Activated CD8-positive, alpha-beta memory T cell treated with anti-CD3 and anti-CD28 coated beads for 48 hours (primary cell): Measurements from ENCODE around the gene KCNQ1.

Source experiments
- DNase-seq, 3 experiments: peaks; one replicate each; pipeline ENCODE4 v3.0.0-alpha.2; 2020; ENCODE audit warnings: low read depth in 2 of 3, low spot score in 2 of 3

The KCNQ1 gene

GRCh38 chr11:2442589-2442988 is 2.2 kb upstream of the KCNQ1 start:
- DNase-seq = no peak

DNA sequence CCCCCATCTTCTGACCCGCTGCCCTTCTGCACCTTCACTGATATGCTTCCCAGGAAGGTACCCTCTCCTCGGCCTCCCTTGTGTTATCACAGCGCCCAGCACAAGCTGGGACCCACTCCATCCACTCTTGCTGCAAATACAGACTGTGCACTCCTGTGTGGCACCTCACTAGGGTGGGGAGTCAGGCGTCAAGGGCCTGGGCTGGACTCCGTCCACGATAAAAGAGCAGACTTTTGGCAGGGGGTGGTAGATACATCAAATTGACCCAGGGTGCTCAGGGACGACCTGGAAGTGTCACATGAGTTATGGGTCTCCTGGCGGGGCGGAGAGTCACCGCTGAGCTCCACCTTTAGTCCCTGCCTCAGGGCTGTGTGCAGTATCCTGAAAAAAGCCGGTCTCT is 1.4 kb upstream of the KCNQ1 start:
- DNase-seq = no peak

DNA sequence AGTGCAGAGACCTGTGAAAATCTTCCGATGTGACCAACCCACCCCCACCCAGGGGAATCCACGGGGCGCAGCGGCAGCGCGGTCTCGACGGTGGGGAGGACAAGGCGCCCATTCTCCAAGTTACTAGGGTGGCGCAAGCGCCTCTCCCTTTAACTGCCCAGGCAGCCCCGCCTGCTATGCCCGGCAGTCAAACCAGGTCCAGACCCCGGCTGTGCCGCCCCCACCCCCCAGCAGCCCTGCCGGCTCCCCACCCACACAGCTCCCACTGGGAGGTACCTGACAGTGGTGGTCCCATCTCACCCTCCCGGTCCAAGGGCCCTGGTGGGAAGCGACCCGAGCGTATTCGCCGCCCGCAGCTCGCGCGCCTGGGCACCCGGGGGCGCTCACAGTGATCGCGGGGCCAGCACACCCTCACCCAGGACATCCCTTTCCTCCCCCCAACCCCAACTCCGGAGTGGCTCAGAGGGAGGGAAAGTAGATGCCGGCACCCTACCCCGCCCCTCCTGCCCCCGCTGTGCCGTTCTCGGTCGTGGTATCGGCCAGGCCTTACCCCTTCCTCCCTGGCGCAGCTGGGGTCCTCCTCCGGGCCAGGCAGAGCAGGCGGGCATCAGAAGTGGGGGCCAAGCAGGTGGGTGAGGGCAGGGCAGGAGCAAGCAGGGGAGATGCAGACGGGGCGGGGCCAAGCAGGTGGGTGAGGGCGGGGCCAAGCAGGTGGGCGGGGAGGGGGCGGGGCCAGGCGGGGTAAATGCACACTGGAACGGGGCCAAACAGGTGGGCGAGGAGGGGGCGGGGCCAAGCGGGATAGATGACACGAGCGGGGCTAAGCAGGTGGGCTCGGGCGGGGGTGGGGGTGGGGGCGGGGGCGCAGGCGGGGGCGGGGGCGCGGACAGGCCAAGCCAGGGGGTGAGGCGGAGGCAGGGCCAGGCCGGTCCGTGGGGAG is 657 bp upstream of the KCNQ1 start, which contains the start of gene TRPM5:
Gene TRPM5 (minus strand): TSS at position 634 of the 940 bp plus-strand sequence. CDS start 21,478 bp downstream, outside the sequence.
- DNase-seq = peak; percentile 20 to 61 (median 57)

GRCh38 chr11:2445746-2446551 is 1.1 kb downstream of the KCNQ1 start:
- no peak for DNase-seq

DNA sequence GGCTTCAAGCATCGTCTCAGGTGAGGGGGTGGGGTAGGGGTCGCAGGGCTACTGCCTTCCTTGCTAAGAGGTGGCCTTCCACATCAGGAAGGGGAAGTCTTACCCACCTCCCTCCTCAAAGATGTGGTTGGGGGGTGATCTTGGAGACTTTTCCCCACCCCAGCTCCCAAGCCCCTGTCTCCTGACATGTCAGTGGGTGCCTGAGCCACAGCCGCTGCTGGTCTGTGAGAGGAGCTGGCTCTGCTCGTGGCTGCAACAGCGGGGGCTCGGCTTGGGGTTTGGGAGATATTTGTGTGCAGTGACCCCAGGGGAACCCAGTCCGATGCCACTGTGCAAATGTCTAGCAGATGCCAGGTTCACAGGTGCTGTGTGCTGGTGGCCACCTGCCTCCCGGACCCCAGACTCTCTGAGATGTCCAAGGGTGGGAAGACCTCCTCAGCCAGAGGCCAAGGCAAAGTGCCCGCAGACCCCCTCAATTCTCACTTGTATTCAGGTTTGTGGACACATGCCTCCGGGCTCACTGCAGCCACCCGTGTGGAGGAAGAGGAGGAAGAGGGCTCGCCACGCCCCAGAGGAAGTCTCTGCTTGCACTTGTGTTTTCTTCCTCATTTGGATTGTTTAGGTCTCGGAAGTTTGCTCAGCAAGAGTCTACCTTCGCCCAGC is 1.9 kb downstream of the KCNQ1 start:
- DNase-seq = no peak

- DNase-seq = no peak
Observed at GRCh38 chr11:2447253-2447950, 2.6 kb downstream of the KCNQ1 start.

DNA sequence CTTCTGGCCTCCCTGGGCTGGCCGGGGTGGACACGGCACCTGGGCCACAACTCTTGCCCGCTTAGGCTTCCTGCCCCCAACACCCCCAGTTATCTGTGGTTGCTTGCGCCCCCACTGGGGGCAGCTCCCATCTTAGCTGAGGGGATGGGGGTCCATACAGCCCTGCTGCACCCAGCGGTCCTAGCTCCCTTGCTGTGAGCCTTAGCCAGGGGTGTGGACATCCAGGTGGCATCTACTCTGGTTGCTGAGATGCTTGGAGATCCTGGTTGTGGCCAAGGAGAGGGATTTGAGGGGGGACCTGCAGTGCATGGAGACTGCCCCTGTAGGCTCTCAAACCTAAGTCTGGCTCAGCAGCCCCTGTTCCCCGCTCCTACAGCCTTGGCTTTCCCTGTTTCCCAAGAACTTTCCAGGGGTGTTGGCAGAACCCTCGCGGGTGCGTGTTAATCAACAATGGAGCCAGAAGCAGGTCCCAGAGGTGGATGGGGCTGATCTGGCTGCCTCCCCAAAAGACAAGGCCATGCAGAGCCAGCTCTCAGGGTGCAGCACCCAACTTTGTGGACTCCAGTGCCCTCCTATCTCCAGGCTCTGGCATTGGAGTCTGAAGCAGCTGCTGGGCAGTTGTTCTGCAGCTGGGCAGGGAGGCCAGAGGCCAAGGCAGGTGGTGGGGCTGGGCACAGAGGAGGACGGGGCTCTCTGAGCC is 3.3 kb downstream of the KCNQ1 start:
- no peak for DNase-seq

DNA sequence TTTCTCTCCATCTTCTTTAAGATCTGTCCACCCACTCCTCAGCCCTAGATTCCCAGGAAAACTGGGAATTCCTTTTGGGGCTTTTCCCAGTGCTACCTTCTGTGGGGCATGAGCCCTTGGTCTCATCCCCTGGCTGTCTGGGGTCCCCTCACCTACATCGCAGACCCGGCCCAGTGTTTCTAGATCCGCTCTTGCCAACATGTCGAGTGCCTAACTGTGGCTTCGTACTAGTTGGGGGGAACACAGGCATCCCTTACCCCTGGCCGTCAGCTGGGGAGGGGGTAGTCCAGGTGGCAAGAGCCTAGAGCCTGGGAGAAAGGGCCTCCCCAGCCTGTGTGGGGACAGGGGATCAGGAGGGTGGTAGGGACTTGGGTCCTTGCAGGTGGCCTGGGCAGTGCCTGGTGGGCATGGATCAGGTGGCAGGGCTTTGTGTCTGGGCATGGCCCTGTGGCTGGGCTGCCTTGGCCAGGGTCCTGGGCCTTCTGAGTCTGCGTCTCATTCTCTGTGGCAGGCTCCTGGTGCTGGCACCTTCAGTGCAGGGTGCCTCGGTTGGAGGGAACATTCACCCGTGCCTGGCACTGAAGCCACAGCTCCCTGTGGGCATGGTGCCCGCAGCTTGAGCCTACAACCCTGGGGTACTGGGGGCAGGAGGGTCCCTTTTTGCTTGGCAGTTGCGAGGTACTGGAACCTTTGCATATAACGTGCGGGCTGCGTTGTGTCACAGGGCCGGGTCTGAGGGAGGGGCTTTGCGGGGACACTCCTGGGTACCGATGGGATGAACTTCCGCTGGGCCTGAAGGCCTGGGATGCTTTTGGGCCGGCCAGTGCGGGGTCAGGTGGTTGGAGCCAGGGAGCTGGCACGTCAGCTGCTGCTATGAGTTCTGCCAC is 4.1 kb downstream of the KCNQ1 start:
- no peak for DNase-seq

GRCh38 chr11:2449548-2450320 is 4.9 kb downstream of the KCNQ1 start:
- DNase-seq = no peak

DNA sequence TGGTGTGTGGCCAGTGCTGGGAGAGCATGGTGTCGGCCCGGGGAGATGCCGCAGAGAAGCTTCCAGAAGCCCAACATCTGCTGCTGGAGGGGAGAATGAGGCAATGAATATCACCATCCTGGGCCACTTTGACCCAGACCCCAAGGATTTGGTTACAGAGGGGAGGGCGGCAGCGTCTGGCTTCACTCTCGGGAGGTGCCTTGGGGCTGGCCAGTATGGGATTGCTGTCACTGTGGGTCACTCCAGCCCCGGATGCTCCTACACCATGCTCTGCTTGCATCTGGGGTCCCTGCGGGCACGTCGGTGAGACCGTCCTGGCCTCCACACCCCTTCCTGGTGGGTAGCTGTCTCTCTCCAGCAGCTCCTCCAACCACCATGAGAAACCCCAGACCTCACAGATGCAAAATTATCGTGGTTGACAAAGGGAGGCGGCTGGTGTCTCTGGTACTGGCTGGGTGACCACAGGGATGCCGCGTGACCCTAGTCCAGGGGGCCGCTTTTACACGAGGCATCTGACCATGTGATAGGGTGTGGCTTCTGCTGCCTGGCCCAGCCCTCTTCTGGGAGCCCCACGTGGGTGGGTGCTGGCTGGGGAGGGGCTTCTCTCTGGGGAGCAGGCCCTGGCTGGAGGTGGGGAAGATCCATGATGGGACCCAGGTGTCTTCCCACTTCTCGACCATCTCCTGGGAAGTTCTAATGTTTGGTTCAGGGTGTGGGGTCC is 5.7 kb downstream of the KCNQ1 start:
- DNase-seq = no peak

DNA sequence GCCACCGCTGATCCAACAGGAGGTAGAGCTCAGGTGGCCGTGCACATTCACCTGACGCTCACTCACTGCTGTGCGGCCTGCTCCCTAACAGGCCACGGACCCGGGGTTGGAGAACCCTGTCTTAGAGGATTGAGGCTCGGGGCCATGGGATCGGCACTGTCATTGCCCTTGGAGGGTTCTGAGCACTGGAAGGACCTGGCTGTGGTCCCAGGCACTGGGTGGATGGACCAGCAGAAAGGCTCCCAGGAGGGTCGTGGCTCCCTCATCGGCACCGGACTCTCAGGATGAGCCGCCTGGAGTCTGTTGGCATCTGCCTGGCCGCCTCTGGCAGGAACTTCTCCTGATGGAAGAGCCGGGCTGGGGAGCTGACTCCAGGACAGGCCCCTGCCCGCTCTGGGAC is 6.5 kb downstream of the KCNQ1 start:
- DNase-seq = no peak

GRCh38 chr11:2451916-2452315 is 7.1 kb downstream of the KCNQ1 start:
- DNase-seq = no peak

- DNase-seq = no peak
Observed at GRCh38 chr11:2452321-2453012, 7.7 kb downstream of the KCNQ1 start.

DNA sequence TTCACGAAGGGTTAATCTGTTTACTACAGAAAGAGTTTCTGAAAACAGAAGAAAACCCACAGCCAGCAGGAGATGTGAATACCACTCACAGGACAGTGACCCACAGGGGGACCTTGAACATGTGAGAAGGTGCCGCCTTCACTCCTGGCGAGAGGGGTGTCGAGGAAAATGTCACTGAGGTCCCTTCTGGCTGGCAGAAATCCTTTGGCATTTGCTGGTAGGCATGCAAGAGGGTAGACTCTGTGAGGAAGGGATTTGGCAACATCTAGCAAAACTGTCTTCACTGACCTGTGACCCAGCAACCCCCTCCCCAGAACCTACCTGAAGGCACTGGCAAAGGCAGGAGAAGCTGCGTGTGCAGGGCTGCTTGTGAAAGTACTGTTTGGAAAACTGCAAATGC is 8.6 kb downstream of the KCNQ1 start:
- no peak for DNase-seq

DNA sequence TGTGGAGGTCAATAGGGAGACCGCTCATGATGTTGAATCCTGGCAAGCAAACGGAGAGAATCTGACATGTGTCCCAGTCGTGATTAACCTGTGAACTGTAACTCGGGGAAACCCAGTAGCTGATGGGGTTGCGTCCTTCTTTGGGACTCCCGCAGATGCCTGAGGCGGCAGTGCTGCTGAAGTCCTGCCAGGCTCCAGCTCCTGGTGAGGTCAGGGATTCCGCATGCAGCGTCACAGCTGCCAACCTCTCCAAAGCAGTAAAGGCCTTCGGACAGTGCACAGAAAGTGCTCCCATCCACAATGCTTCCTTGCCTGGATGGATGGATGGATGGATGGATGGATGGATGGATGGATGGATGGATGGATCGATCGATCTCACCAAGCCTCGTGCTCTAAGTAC is 13.5 kb downstream of the KCNQ1 start:
- DNase-seq = no peak

- DNase-seq = no peak
Observed at GRCh38 chr11:2459016-2459725, 14.4 kb downstream of the KCNQ1 start.
